ENCODE data around the gene CFAP45. TPM values are rescaled to one million over a fixed set of nuclear protein-coding genes. Genes with fewer than 3 reads are reported as not detected.

CFAP45 gene
- total RNA-seq, 1 experiment from 2014 or later = 1.0 TPM

DNA sequence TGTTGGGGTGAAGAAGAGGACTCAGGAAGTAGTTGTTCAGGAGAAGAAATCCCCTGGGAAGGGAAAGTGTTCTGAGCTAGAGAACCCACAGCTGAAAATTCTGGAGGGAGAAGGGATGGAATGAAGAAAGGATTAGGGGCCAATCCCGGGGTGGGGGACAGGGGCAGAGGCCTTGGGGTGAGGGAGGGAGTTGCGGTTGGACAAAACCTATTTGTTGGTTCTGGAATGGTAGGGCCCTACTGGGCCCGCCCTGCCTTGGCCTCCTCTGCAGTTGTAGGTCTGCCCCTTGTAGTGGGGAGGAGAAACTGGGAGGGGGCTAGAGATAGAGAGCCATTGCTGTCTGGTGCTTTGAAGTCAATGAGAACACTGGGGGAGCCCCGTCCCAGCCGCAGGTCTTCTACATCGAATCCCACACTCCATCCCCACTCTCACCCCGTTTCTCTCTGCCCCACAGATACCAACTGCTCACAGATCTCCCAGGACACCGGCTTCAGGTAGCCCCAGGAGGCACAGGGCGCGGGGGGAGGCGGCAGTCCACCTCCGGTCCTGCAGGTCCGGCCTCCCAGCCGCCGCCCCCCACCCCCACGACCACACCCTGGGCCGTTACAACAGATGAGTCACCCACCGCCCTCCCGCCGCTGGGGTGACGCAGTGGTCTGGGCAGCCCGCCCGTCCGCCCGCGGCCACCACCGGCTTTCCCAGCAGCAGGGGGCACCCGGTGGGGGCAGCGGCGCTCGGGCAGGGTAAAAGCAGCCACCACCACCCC is 24.2 kb upstream of the CFAP45 start:
- DNase-seq (ENCODE audit: low read depth) = peak; percentile 90

GRCh38 chr1:159923203-159924024 is 23.4 kb upstream of the CFAP45 start:
- peak; percentile 93 for DNase-seq (ENCODE audit: low read depth)

GRCh38 chr1:159922511-159923202 is 22.7 kb upstream of the CFAP45 start:
- no peak for DNase-seq (ENCODE audit: low read depth)

DNA sequence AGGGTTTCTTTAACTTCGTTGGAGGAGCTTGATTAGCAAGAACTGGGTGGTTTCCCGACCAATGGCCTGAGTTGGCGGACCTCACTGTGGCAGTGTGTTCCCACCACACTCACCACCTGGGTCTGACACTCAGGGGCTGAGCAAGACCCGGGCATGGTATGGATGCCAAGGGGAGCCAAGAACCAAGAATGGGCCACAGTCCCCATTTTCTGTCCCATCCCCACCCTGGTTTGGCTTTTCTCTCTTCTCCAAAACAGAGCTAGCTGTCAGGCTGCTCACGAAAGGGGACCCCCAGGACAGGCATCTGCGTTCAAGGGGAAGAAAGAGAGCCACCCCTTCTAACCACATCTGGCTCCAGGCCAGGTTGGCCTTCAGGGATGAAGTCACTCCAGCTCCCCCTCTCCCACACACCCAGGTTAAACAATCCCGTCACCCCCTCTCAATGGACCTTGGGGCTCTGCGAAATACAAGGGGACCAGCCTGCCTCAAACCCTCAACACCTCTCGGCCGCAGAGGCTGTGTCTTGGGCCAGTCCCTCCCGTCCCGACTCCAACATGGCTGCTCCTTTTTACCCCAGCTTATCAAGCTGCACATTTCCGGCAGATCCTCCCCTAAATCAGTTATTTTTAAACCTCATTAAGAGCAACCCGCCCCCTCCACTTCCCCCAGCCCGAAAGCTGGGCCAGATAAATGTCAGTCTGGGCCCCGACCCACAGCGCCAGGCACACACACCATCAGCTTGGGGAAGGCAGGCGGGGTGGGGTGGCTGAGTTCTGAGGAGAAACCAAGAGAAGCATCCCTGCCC is 21.9 kb upstream of the CFAP45 start:
- peak; percentile 59 for DNase-seq (ENCODE audit: low read depth)

DNA sequence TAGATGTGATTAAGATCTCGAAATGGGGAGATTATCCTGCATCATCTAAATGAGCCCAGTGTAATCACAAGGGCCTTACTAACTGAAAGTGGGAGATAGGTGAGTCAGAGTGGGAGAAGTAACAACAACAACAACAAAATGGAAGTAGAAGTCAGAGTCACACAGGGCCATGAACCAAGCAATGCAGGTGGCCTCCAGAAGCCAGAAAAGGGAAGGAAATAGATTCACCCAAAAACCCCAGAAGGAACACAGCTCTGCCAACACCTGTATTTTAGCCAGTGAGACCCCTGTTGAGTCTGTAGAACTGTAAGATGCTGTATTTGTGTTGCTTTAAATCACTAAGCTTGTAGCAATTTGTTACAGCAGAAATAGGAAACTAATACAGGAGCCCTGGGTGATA is 21.3 kb upstream of the CFAP45 start:
- peak; percentile 53 for DNase-seq (ENCODE audit: low read depth)

DNA sequence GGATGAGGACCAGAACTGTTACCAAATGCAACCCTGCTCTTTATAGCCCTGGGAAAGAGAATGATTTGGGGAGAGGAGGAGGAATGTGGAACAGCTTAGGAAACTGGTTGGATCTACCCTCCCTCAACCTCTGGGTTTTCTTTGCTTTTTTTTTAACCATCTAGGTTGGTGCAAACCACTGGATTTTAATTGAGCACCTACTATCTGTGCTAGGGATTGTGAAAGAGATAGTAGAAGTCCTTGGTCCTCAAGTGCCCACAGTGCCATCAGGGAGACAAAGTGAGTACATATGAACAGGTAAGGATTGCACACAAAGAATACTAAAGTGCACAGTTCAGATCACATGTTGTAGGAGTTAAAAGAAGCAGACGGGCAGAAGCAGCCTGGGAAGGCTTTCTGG is 20.7 kb upstream of the CFAP45 start:
- no peak for DNase-seq (ENCODE audit: low read depth)

DNA sequence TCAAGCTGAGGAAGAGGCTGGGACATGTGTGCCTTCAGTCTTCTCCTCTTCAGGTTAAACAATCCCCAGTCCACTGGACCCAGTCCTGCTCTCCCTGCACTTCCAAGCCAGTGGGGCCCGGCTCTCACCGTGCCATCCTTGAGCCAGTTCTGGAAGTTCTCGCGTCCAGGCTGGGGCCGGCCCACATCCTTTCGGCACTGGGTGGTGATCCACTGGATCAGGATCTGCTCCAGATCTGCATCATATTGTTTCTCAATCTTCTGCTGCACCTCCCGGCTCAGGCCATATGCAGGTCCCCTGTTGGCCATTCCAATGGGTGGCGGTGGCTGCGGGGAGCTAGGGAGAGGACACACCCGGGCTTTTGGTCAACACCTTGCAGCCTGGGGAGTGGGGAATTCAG is 20.2 kb upstream of the CFAP45 start:
- no peak for DNase-seq (ENCODE audit: low read depth)

DNA sequence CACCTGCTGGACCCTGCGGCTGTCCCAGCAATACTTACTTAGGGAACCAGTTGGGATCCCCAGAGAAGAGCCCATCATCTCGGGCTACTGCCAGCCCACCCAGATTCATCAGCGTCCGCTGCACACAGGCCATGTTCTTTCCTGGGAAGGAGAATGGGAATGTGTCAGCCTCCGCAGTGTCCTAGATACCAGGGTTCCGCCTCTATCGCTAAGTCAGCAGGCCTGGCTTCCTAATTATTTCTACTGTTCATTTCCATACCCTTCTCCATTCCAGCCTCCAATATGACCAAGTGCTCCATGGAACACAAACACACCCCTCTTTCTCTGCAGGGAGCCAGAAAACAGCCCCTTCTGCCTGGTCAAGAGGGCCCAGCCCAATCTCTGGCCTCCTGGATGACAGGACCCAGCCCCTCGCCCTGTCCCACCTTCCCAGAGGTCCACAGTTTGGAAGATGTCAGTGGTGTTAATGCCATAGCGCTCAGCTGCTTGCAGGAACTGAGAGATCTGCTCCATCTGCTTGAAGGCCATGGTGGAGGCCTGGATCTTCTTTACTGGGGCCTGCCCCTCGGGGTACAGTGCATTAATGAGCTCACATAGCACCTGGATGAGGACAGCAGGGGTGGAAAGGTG is 19.4 kb upstream of the CFAP45 start:
- DNase-seq (ENCODE audit: low read depth) = no peak

DNA sequence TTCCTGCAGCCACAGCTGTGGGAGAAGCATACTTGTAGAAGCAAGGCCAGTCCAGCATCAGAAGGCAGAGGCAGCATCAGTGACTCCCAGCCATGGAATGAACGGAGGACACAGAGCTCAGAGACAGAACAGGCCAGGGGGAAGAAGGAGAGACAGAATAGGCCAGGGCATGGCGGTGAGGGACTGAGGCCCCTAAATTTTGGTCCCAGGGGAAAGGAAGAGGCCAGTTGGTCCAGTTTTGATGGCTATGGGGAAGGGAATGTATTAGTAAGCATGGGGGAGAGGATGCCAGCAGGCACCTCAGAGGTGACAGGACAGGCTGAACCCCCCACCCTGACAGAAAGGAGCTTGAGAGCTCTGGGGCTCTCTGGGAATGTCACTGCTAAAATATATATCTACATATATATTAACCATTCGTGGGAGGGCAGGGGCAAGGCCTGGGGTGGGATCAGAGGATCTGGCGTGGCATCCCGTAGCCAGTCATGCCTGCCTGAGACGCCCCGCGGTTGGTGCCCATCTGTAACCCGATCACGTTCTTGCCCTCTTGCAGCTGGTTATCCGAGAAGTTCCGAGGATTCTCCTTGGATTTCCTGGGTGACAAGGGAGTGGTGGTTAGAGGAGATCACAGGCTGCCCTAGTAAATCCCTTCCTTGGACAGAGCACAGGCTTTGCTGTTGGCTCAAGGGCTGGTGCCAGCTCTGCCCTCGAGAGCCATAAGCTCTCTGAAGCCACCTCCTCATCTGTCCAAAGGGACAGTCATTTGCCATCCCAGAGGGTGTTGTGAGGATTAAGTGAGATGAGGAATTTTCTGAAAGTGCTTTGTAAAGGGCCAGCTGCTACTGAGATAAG is 18.6 kb upstream of the CFAP45 start:
- no peak for DNase-seq (ENCODE audit: low read depth)

- no peak for DNase-seq (ENCODE audit: low read depth)
These were observed 17.8 kb upstream of the CFAP45 start for GRCh38 chr1:159917533-159918351.

GRCh38 chr1:159916242-159917051 is 16.5 kb upstream of the CFAP45 start:
- peak; percentile 96 for DNase-seq (ENCODE audit: low read depth)

GRCh38 chr1:159915571-159916241 is 15.7 kb upstream of the CFAP45 start:
- DNase-seq (ENCODE audit: low read depth) = no peak

DNA sequence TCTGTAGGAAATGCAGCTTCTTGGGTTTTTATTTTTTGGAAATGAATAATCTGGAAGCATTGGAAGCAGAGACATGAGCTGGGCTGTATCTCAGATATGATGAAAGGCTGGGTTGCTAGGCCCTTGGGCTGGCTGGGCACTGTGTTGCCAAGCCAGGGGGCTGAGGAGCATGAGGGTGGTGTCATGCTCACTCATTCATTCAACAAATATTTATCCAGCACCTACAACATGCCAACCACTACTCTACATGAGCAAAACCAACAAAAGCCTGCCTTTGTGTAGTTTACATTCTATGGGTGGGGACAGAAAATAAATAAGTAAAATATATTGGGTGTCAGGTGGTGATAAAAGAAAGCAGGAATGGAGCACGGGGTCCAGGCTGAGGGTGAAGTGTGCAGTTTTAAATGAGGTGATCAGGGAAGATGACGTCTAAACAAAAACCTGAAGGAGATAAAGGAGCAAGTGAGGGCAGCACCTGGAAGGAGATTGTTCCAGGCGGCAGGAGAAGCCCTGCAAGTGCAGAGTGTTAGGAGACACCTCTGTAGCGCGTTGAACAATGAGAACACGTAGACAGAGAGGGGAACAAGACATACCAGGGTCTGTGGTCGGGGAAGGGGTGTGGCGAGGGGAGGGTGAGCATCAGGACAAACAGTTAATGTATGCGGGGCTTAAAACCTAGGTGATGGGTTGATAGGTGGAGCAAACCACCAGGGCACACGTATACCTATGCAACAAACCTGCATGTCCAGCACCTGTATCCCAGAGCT is 14.5 kb upstream of the CFAP45 start:
- DNase-seq (ENCODE audit: low read depth) = no peak

- DNase-seq (ENCODE audit: low read depth) = peak; percentile 44
These were observed 13.7 kb upstream of the CFAP45 start for GRCh38 chr1:159913451-159914192.

DNA sequence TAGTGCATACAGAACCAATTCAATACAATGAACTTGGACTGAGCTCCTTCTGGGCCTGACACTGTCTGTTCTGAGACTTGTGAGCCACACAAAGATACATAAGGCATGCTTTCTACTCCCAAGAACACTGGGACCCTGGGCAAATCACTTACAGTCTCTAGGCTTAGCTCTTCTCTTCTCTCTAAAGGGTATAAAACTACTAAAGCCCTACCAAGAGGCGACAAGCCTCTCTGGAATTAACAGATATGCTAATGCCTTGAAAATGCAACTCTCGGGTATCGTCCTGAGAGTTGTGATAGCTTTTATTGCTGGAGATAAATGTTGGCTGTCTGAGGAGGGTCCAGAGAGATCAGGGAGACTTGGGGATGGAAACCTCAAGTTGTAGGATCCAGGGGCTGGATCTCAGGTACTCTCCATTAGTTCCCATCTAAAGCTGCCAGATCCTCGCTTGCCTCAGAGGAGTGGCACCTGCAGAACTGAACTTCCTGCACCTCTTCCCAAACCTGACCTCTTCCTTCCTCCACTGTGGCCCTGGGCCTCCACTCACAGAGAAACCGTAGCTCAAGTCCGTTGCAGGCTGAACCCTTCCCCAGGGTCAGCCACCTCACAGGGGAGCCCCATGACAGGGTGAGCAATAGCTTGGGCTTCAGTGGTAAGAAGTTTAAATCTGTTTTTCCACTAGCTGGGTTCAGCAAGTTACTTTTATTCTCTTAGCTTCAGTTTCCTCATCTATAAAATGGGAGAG is 11.5 kb upstream of the CFAP45 start:
- DNase-seq (ENCODE audit: low read depth) = no peak
